ENCODE measurements around the gene MBOAT1.

Gene MBOAT1

DNA sequence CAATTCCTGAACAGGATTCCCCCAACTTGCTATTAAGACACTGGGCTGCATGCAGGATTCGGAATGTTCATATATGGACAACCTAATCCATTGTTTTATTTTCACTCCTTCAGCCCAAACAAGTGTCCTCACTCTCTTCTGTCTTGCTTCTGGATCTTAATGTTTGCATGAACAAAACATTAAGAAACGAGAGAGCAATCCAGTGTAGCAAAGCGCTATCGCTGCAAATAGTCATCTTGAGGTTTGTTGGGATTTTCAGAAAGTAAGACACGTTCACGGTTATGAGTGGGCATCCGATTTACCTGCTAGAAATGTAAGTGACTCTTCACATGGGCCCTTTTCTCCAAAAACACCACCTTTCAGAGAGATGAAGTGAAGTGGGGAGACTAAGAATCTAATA, 156.4 kb downstream of the MBOAT1 start:
- DNase-seq (ENCODE audit: low read depth in 2 of 3, low spot score in 2 of 3): no peak
